IPS-20b (cell line): ENCODE measurements around the gene RAE1.

ENCODE experiments used
- H3K27ac ChIP-seq: one replicate; pipeline ENCODE4 v1.5.1; 2013; ENCODE audit warnings: low read length
- H3K27me3 ChIP-seq: 2 replicates; pipeline ENCODE4 v1.6.1; 2013; ENCODE audit warnings: mild to moderate bottlenecking, low read length, inconsistent platforms; ENCODE audit not compliant: insufficient read depth
- H3K36me3 ChIP-seq: 2 replicates; pipeline ENCODE4 v1.6.1; 2013; ENCODE audit warnings: low read depth, mild to moderate bottlenecking, inconsistent platforms, low read length, moderate library complexity; ENCODE audit not compliant: insufficient read depth
- H3K4me1 ChIP-seq: 2 replicates; pipeline ENCODE4 v1.6.1; 2013; ENCODE audit warnings: mild to moderate bottlenecking, control low read depth, inconsistent platforms, low read length, moderate library complexity; ENCODE audit not compliant: insufficient read depth
- H3K4me3 ChIP-seq: 2 replicates; pipeline ENCODE4 v1.5.1; 2013; ENCODE audit warnings: mild to moderate bottlenecking, low read length, inconsistent platforms
- H3K9ac ChIP-seq: 2 replicates; pipeline ENCODE4 v1.6.1; 2013; ENCODE audit warnings: low read depth, mild to moderate bottlenecking, inconsistent platforms, low read length, moderate library complexity
- H3K9me3 ChIP-seq: 2 replicates; pipeline ENCODE4 v1.6.1; 2013; ENCODE audit warnings: mild to moderate bottlenecking, low read depth, low read length, inconsistent platforms; ENCODE audit not compliant: insufficient read depth

Gene RAE1

DNA sequence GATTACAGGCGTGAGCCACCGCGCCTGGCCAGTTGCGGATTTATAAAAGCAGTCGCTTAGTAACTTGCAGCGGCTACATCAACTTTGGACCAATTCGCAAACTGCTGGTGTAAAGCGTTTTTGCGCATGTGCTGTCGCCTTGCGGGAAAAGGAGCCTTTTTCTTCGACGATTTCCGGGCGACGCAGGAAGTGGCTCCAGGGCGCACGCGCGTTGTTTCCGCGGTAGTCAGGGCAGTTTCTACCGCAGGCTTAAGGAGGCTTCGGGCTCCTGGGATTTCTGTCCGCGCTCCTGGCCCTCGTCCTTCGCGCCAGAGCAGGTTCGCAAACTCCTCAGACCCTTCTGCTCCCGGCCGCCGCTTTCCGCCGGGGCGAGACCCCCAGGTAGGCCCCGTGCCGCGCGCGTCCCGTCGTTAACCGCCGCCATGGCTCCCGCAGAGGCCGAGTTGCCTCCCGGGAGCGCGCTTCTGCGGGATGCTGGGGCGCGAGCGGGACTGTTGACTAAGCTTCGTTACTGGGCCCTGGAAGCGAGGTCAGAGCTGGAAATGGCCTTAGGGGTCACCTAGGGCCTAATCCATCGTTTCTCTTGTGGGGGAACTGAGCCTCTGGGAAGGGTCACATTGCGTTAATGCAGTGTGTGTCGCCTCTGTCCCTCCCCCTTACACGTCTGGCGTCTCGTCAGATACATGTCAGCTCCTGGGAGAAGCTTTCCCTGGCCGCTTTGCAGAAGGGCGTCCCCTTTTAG is at the start of gene RAE1:
RAE1 (plus strand) TSS at position 214 of the 742 bp plus-strand sequence. CDS start 2,784 bp downstream, outside the sequence.
- H3K4me1 ChIP-seq, result peaks cover 5% of the 10 kb centered on the region; the same call in 1 of the 2 replicates
- no peaks in the 10 kb centered on the region for H3K27me3 ChIP-seq
- H3K9ac ChIP-seq, result peak within 1 kb of the TSS; percentile 94
- H3K36me3 ChIP-seq, result no peaks in the 10 kb centered on the region; the same call in 1 of the 2 replicates
- H3K9me3 ChIP-seq, result no peaks in the 10 kb centered on the region
- peak within 1 kb of the TSS; percentile 99 for H3K4me3 ChIP-seq
- H3K27ac ChIP-seq, result peak within 1 kb of the TSS; percentile 83

DNA sequence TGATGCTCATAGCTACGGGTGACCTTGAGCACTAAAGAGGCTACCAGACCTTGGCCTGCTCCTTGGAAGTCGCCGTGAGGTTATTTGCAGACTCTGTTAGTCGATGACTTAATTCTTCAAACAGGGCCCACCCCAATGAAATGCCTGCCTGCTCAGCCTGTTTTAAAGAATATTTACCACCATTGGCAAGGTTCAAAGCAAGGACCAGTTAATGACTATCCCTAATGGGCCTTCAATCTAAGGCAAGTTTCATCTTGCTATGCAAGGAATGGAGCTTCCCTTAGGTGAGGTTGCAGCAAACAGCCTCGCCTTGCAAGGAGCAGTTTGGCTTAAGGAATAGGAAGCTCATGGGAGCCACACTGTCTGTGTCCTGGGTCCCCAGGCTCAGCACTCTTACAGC is 44.3 kb upstream of the RAE1 start:
- Histone ChIP-seq H3K9me3 (no peaks in the 10 kb centered on the region), H3K36me3 (no peaks in the 10 kb centered on the region), H3K9ac (no peak overlapping the region), H3K4me3 (no peak overlapping the region), H3K27ac (no peak overlapping the region), H3K4me1 (no peaks in the 10 kb centered on the region), H3K27me3 (no peaks in the 10 kb centered on the region; the same call in 1 of the 2 replicates)

- no peak overlapping the region for H3K27ac ChIP-seq
- H3K4me3 ChIP-seq, result no peak overlapping the region
- H3K36me3 ChIP-seq, result no peaks in the 10 kb centered on the region
- H3K9ac ChIP-seq, result no peak overlapping the region
- no peaks in the 10 kb centered on the region for H3K4me1 ChIP-seq
- no peaks in the 10 kb centered on the region for H3K9me3 ChIP-seq
- no peaks in the 10 kb centered on the region; the same call in 1 of the 2 replicates for H3K27me3 ChIP-seq
Measured at GRCh38 chr20:57308451-57309271, 42.4 kb upstream of the RAE1 start.

DNA sequence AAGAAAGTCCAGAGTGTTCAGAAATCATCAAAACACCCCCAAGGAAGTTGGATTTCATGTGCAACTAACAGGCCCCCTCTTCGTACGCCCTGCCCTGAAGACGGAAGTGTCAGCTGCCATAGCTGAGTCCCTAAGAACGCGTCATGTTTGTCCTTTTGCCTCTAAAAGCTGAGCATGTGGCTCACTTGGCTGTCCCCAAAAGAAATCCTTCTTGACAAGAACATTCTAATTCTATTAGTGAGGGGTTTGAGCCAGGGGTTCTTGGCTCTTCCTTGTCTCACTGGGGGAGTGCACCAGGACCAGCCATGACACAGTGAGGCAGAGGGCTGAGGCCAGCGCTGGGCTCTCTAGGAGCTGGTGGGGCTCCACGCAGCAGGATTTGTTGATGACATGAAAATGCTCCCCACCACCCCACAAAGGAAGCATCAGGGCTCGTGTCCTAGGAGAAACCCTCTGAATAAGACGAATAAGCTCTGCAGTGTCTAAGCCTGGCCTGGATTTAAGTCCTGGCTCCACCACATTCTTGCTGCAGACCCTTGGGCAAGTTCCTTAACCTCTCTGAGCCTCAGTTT is 41.4 kb upstream of the RAE1 start:
- Histone ChIP-seq H3K36me3 (no peaks in the 10 kb centered on the region), H3K27me3 (no peaks in the 10 kb centered on the region; the same call in 1 of the 2 replicates), H3K27ac (no peak overlapping the region), H3K9me3 (no peaks in the 10 kb centered on the region), H3K4me1 (no peaks in the 10 kb centered on the region), H3K4me3 (no peak overlapping the region), H3K9ac (no peak overlapping the region)

- H3K27ac ChIP-seq, result no peak overlapping the region
- no peaks in the 10 kb centered on the region for H3K27me3 ChIP-seq
- no peaks in the 10 kb centered on the region for H3K9me3 ChIP-seq
- no peak overlapping the region for H3K4me3 ChIP-seq
- no peak overlapping the region for H3K9ac ChIP-seq
- H3K36me3 ChIP-seq, result no peaks in the 10 kb centered on the region
- no peaks in the 10 kb centered on the region for H3K4me1 ChIP-seq
Measured at GRCh38 chr20:57310821-57311514, 40.1 kb upstream of the RAE1 start.

- no peaks in the 10 kb centered on the region for H3K36me3 ChIP-seq
- H3K9ac ChIP-seq, result no peak overlapping the region
- no peaks in the 10 kb centered on the region for H3K4me1 ChIP-seq
- H3K9me3 ChIP-seq, result no peaks in the 10 kb centered on the region
- H3K27ac ChIP-seq, result no peak overlapping the region
- no peak overlapping the region for H3K4me3 ChIP-seq
- no peaks in the 10 kb centered on the region for H3K27me3 ChIP-seq
Measured at GRCh38 chr20:57312138-57312537, 38.9 kb upstream of the RAE1 start.

DNA sequence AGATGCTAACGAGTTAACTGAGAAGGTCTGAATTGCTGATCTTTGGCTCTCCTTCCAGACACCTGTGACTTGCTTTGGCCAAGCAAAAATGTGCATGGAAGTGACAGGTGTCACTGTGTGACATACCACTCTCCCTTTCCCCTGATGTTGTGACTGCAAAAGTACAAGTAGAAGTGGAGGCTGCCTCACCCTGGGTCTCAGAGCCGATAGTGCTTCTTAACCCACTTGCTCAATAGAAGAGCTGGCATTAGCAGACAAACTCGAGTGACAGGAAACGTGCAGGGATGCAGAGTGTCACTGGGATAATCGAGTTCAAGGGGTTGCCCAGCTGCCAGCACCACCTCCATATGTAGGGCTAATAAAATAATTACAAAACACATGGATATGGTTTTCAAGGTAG is 37.8 kb upstream of the RAE1 start:
- H3K27ac ChIP-seq, result no peak overlapping the region
- H3K36me3 ChIP-seq, result no peaks in the 10 kb centered on the region
- no peak overlapping the region for H3K4me3 ChIP-seq
- no peaks in the 10 kb centered on the region for H3K4me1 ChIP-seq
- H3K27me3 ChIP-seq, result no peaks in the 10 kb centered on the region
- H3K9me3 ChIP-seq, result no peaks in the 10 kb centered on the region
- no peak overlapping the region for H3K9ac ChIP-seq

DNA sequence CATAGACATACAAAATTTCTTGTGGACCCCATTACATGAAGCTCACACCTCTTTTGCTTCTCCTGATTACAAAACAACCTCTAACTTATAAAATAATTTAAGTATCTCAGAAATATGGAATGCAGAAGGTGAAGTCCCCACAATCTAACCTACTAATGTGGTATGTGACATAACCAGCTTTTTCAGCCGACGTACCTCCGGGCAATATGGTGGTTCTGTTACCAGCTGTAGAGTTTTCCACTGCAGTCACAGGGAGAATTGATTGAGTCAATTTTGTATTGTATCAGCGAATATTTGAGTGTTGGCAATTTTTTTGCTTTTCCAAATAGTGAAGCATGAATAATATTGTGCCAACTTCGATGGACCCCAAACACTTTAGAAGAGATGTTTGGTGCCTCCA is 37.1 kb upstream of the RAE1 start:
- no peak overlapping the region for H3K27ac ChIP-seq
- no peaks in the 10 kb centered on the region for H3K27me3 ChIP-seq
- H3K4me1 ChIP-seq, result no peaks in the 10 kb centered on the region
- no peaks in the 10 kb centered on the region for H3K9me3 ChIP-seq
- no peak overlapping the region for H3K9ac ChIP-seq
- H3K4me3 ChIP-seq, result no peak overlapping the region
- H3K36me3 ChIP-seq, result no peaks in the 10 kb centered on the region

DNA sequence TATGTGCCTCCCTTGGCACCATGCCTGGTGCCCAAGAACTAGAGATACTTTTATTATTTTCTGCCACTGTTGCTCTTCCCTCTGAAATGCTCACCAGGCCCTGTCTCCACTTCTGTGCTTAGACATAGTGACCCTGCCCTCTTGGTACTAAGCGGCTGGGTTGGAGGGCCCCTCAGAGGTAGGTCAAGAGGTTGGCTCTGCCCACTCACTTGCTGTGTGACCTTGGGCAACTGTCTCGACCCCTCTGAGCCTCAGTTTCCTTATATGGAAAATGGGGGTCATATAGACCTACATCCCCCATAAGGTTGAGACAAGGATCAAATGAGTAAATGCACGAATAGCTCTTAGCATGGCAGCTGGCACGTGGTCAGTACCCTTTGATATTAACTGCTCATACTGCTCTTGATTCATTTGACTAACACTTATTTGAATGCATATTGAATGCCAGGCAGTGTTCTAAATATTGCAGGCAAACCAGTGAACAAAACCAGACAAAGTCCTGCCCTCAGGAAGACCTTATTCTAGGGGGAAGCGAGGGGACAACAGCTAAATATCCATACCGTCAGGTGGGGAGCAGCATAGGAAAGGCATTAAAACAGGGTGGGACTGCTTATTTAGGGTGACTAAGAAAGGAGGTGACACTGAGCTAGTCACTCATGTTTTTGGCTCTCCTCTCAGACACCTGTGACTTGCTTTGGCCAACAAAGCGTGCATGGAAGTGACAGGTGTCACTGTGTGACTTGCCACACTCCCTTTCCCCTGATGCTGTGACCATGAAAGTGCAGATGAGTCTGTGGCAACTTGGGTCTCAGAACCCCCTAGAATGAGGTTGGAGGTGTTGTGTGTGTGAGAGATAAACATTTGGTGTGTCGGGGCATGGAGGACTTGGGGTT is 35.7 kb upstream of the RAE1 start:
- H3K4me1 ChIP-seq, result no peaks in the 10 kb centered on the region
- no peaks in the 10 kb centered on the region for H3K36me3 ChIP-seq
- no peaks in the 10 kb centered on the region for H3K27me3 ChIP-seq
- no peaks in the 10 kb centered on the region for H3K9me3 ChIP-seq
- H3K9ac ChIP-seq, result no peak overlapping the region
- H3K4me3 ChIP-seq, result no peak overlapping the region
- H3K27ac ChIP-seq, result no peak overlapping the region

GRCh38 chr20:57315976-57316480 is 35.0 kb upstream of the RAE1 start:
- H3K36me3 ChIP-seq, result no peaks in the 10 kb centered on the region
- no peak overlapping the region for H3K27ac ChIP-seq
- no peaks in the 10 kb centered on the region for H3K4me1 ChIP-seq
- H3K4me3 ChIP-seq, result no peak overlapping the region
- no peaks in the 10 kb centered on the region for H3K27me3 ChIP-seq
- no peaks in the 10 kb centered on the region for H3K9me3 ChIP-seq
- no peak overlapping the region for H3K9ac ChIP-seq
